HUES64 (cell line): ENCODE measurements around the gene VMA21. TPM values are rescaled to one million over a fixed set of nuclear protein-coding genes. Genes with fewer than 3 reads are reported as not detected.

Experiments
- H3K27ac ChIP-seq: 2 replicates; pipeline ENCODE4 v1.7.0; 2013; ENCODE audit warnings: low read depth, low read length, inconsistent platforms
- H3K27me3 ChIP-seq: 2 replicates; pipeline ENCODE4 v1.6.1; 2013; ENCODE audit warnings: mild to moderate bottlenecking, low read length; ENCODE audit not compliant: insufficient read depth
- H3K36me3 ChIP-seq: 2 replicates; pipeline ENCODE4 v1.6.1; 2013; ENCODE audit warnings: mild to moderate bottlenecking, low read length; ENCODE audit not compliant: insufficient read depth
- H3K4me1 ChIP-seq: 2 replicates; pipeline ENCODE4 v1.6.1; 2013; ENCODE audit warnings: mild to moderate bottlenecking, low read length, moderate library complexity; ENCODE audit not compliant: insufficient read depth
- H3K4me3 ChIP-seq: 2 replicates; pipeline ENCODE4 v1.5.1; 2013; ENCODE audit warnings: mild to moderate bottlenecking, low read length, moderate library complexity
- H3K9ac ChIP-seq: 2 replicates; pipeline ENCODE4 v1.6.1; 2013; ENCODE audit warnings: mild to moderate bottlenecking, low read depth, low read length
- H3K9me3 ChIP-seq: 2 replicates; pipeline ENCODE4 v1.6.1; 2013; ENCODE audit warnings: low read depth, low read length; ENCODE audit not compliant: insufficient read depth
- WGBS: fragments of 150-250, 120-280 bp; methylation state at CpG from one replicate; pipeline ENCODE4 v1.1.7; 2013; ENCODE audit warnings: missing lambda C conversion rate; 5-methylcytosine and 5-hydroxymethylcytosine counted together
- polyA plus RNA-seq, 2 experiments: library from polyadenylated mRNA; stranded (reverse); fragments of 50-300 nt; gene quantifications; one replicate each; pipeline ENCODE4 v1.2.3, GENCODE V29; 2013

Gene VMA21
- 27.1 TPM for polyA plus RNA-seq (2013, experiment 1 of 2)
- polyA plus RNA-seq (2013, experiment 2 of 2) = 28.7 TPM

- WGBS = under 1% methylated on average over 97 of the region's 97 CpGs
- peaks cover 6% of the 10 kb centered on the region; the same call in 1 of the 2 replicates for H3K4me1 ChIP-seq
- H3K9ac ChIP-seq = peak within 1 kb of the TSS; percentile 97
- H3K9me3 ChIP-seq = no peaks in the 10 kb centered on the region
- no peaks in the 10 kb centered on the region for H3K27me3 ChIP-seq
- peak within 1 kb of the TSS; percentile 83 for H3K4me3 ChIP-seq
- peak within 1 kb of the TSS; percentile 92 for H3K27ac ChIP-seq
- H3K36me3 ChIP-seq = no peaks in the 10 kb centered on the region
Observed at GRCh38 chrX:151396825-151397740, at the start of gene VMA21. Gene VMA21 (plus strand): TSS chrX:151397206. CDS start chrX:151397309, 103 bp downstream.

- peaks cover 8% of the 10 kb centered on the region; the same call in 1 of the 2 replicates for H3K27me3 ChIP-seq
- H3K9me3 ChIP-seq = no peaks in the 10 kb centered on the region
- no peaks in the 10 kb centered on the region for H3K36me3 ChIP-seq
- 11% methylated on average over 3 of the region's 3 CpGs for WGBS
- 0 out of 2 replicates have a peak, but pooled peaks cover 5% of the 10 kb centered on the region for H3K4me1 ChIP-seq
- H3K4me3 ChIP-seq = 0 out of 2 replicates have a peak overlapping the region, but pooled peaks have one; percentile 48
- H3K9ac ChIP-seq = no peak overlapping the region
- H3K27ac ChIP-seq = no peak overlapping the region
Observed at GRCh38 chrX:151359341-151359740, 37.7 kb upstream of the VMA21 start.

GRCh38 chrX:151359931-151360871 lies 36.8 kb upstream of the VMA21 start:
- Histone ChIP-seq H3K27me3 (peaks cover 8% of the 10 kb centered on the region; the same call in 1 of the 2 replicates), H3K36me3 (no peaks in the 10 kb centered on the region), H3K9ac (no peak overlapping the region), H3K9me3 (no peaks in the 10 kb centered on the region), H3K4me3 (peak overlapping the region; percentile 48), H3K4me1 (0 out of 2 replicates have a peak, but pooled peaks cover 5% of the 10 kb centered on the region), H3K27ac (no peak overlapping the region)
- WGBS = 8% methylated on average over 25 of the region's 25 CpGs

- 0 out of 2 replicates have a peak, but pooled peaks cover 5% of the 10 kb centered on the region for H3K4me1 ChIP-seq
- no CpG with 5 or more reads among the region's 2 CpGs for WGBS
- no peak overlapping the region for H3K27ac ChIP-seq
- no peaks in the 10 kb centered on the region for H3K9me3 ChIP-seq
- H3K27me3 ChIP-seq = peaks cover 8% of the 10 kb centered on the region; the same call in 1 of the 2 replicates
- no peaks in the 10 kb centered on the region for H3K36me3 ChIP-seq
- no peak overlapping the region for H3K4me3 ChIP-seq
- H3K9ac ChIP-seq = no peak overlapping the region
Observed at GRCh38 chrX:151363316-151363715, 33.7 kb upstream of the VMA21 start.

- 97% methylated on average over 2 of the region's 2 CpGs for WGBS
- H3K4me1 ChIP-seq = no peaks in the 10 kb centered on the region
- H3K9me3 ChIP-seq = no peaks in the 10 kb centered on the region
- no peak overlapping the region for H3K4me3 ChIP-seq
- no peak overlapping the region for H3K27ac ChIP-seq
- H3K9ac ChIP-seq = no peak overlapping the region
- peaks cover 3% of the 10 kb centered on the region; the same call in 1 of the 2 replicates for H3K27me3 ChIP-seq
- H3K36me3 ChIP-seq = no peaks in the 10 kb centered on the region
Observed at GRCh38 chrX:151365579-151365978, 31.4 kb upstream of the VMA21 start.

DNA sequence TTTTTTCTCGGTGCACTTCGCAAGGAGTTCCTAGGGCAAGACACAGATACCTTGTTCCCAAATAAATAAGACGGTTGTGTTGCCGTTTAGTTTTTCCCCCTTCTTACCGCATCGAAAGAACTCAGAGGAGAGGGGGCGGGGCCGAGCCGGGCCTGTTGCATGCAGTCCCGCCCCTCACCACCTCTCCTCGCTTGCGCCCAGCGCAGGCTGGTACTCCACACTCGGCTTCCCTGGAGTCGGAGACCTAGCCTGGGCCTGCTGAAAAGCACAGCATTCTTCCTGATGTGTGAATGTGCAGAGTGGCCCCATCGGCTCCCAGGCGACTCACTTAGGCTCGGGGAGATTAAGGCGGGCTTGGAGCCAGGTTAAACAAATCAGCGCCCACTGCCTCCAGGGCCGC lies 26.1 kb upstream of the VMA21 start:
- no peaks in the 10 kb centered on the region for H3K36me3 ChIP-seq
- H3K9me3 ChIP-seq = no peaks in the 10 kb centered on the region

GRCh38 chrX:151384807-151385206 lies 12.2 kb upstream of the VMA21 start:
- no peak overlapping the region for H3K4me3 ChIP-seq
- H3K9me3 ChIP-seq = no peaks in the 10 kb centered on the region
- H3K27ac ChIP-seq = no peak overlapping the region
- H3K36me3 ChIP-seq = no peaks in the 10 kb centered on the region
- no peaks in the 10 kb centered on the region for H3K4me1 ChIP-seq
- WGBS = 82% methylated on average over 7 of the region's 7 CpGs
- H3K9ac ChIP-seq = no peak overlapping the region
- H3K27me3 ChIP-seq = no peaks in the 10 kb centered on the region

More for the DNA sequence above, 26.1 kb upstream of the VMA21 start:
- H3K9ac ChIP-seq = no peak overlapping the region
- H3K27me3 ChIP-seq = peaks cover 3% of the 10 kb centered on the region; the same call in 1 of the 2 replicates
- H3K4me3 ChIP-seq = no peak overlapping the region
- no peaks in the 10 kb centered on the region for H3K4me1 ChIP-seq
- no peak overlapping the region for H3K27ac ChIP-seq
- 38% methylated on average over 21 of the region's 21 CpGs for WGBS

- no peak overlapping the region for H3K4me3 ChIP-seq
- no peak overlapping the region for H3K27ac ChIP-seq
- no peak overlapping the region for H3K9ac ChIP-seq
- no peaks in the 10 kb centered on the region for H3K9me3 ChIP-seq
- H3K36me3 ChIP-seq = no peaks in the 10 kb centered on the region
- H3K27me3 ChIP-seq = no peaks in the 10 kb centered on the region
- H3K4me1 ChIP-seq = no peaks in the 10 kb centered on the region
- 69% methylated on average over 2 of the region's 3 CpGs for WGBS
Observed at GRCh38 chrX:151386838-151387459, 10.1 kb upstream of the VMA21 start.

GRCh38 chrX:151391722-151392121 lies 5.3 kb upstream of the VMA21 start:
- 91% methylated on average over 22 of the region's 22 CpGs for WGBS
- no peaks in the 10 kb centered on the region for H3K9me3 ChIP-seq
- H3K4me1 ChIP-seq = peaks cover 6% of the 10 kb centered on the region; the same call in 1 of the 2 replicates
- H3K9ac ChIP-seq = no peak overlapping the region
- H3K4me3 ChIP-seq = no peak overlapping the region
- no peaks in the 10 kb centered on the region for H3K27me3 ChIP-seq
- no peak overlapping the region for H3K27ac ChIP-seq
- no peaks in the 10 kb centered on the region for H3K36me3 ChIP-seq

- Histone ChIP-seq H3K27me3 (no peaks in the 10 kb centered on the region), H3K9ac (no peak overlapping the region), H3K27ac (no peak overlapping the region), H3K4me1 (peaks cover 6% of the 10 kb centered on the region; the same call in 1 of the 2 replicates), H3K36me3 (no peaks in the 10 kb centered on the region), H3K4me3 (no peak overlapping the region), H3K9me3 (no peaks in the 10 kb centered on the region)
- WGBS = 0% methylated on average over 1 of the region's 1 CpG
Observed at GRCh38 chrX:151393514-151393913, 3.5 kb upstream of the VMA21 start.
